Measurements from ENCODE around the gene RNF14. TPM values are rescaled to one million over a fixed set of nuclear protein-coding genes. Genes with fewer than 3 reads are reported as not detected.

Gene RNF14
- total RNA-seq, 2 donors from 2014 or later: 38.2 to 43.5 TPM

- Mint-ChIP-seq H3K4me3 (no peak overlapping the region), H3K9me3 (no peaks in the 10 kb centered on the region), H3K4me1 (ENCODE audit: low read depth in 2 of 2) (peaks cover 27 to 31% of the 10 kb centered on the region in 2 donors), H3K27ac (peak overlapping the region in 1 of 2 donors; percentile 64), H3K27me3 (no peaks in the 10 kb centered on the region), H3K36me3 (no peaks in the 10 kb centered on the region)
- DNase-seq (ENCODE audit: low spot score): no peak
- ATAC-seq: no peak
Observed at GRCh38 chr5:141954194-141954593, 14.7 kb upstream of the RNF14 start.

GRCh38 chr5:141957367-141957996 is 11.4 kb upstream of the RNF14 start:
- peak overlapping the region in 1 of 2 donors; percentile 75 for H3K27ac Mint-ChIP-seq

GRCh38 chr5:141958113-141958512 is 10.8 kb upstream of the RNF14 start, which contains the start of gene PCDH12:
PCDH12 (minus strand) TSS chr5:141958202; CDS start chr5:141957851, 351 bp downstream.
- peak within 1 kb of the TSS; percentile 64 for H3K4me3 Mint-ChIP-seq
- no peaks in the 10 kb centered on the region for H3K36me3 Mint-ChIP-seq
- peak within 1 kb of the TSS; percentile 57 to 75 for H3K27ac Mint-ChIP-seq
- DNase-seq (ENCODE audit: low spot score) (peak; percentile 67), ATAC-seq (peak; percentile 28 to 30)
- no peaks in the 10 kb centered on the region for H3K27me3 Mint-ChIP-seq
- peaks cover 40 to 41% of the 10 kb centered on the region in 2 donors for H3K4me1 Mint-ChIP-seq (ENCODE audit: low read depth in 2 of 2)
- no peaks in the 10 kb centered on the region for H3K9me3 Mint-ChIP-seq

More at GRCh38 chr5:141957367-141957996, 11.4 kb upstream of the RNF14 start:
- ATAC-seq (no peak), DNase-seq (ENCODE audit: low spot score) (no peak)
- H3K27me3 Mint-ChIP-seq: no peaks in the 10 kb centered on the region
- peaks cover 40 to 41% of the 10 kb centered on the region in 2 donors for H3K4me1 Mint-ChIP-seq (ENCODE audit: low read depth in 2 of 2)
- H3K9me3 Mint-ChIP-seq: no peaks in the 10 kb centered on the region
- peak overlapping the region; percentile 64 for H3K4me3 Mint-ChIP-seq
- H3K36me3 Mint-ChIP-seq: no peaks in the 10 kb centered on the region

- H3K4me1 Mint-ChIP-seq (ENCODE audit: low read depth in 2 of 2): peaks cover 40 to 41% of the 10 kb centered on the region in 2 donors
- H3K27me3 Mint-ChIP-seq: no peaks in the 10 kb centered on the region
- DNase-seq (ENCODE audit: low spot score) (no peak), ATAC-seq (peak; percentile 57 to 60)
- H3K4me3 Mint-ChIP-seq: peak overlapping the region; percentile 64
- peak overlapping the region; percentile 57 to 75 for H3K27ac Mint-ChIP-seq
- H3K9me3 Mint-ChIP-seq: no peaks in the 10 kb centered on the region
- no peaks in the 10 kb centered on the region for H3K36me3 Mint-ChIP-seq
Observed at GRCh38 chr5:141958546-141959172, 10.2 kb upstream of the RNF14 start.

- H3K36me3 Mint-ChIP-seq: no peaks in the 10 kb centered on the region
- H3K4me3 Mint-ChIP-seq: no peak overlapping the region
- H3K27me3 Mint-ChIP-seq: no peaks in the 10 kb centered on the region
- DNase-seq (ENCODE audit: low spot score) (no peak), ATAC-seq (no peak)
- H3K27ac Mint-ChIP-seq: peak overlapping the region; percentile 57 to 75
- H3K9me3 Mint-ChIP-seq: no peaks in the 10 kb centered on the region
- H3K4me1 Mint-ChIP-seq (ENCODE audit: low read depth in 2 of 2): peaks cover 40 to 41% of the 10 kb centered on the region in 2 donors
Observed at GRCh38 chr5:141960018-141960417, 8.9 kb upstream of the RNF14 start.

GRCh38 chr5:141960449-141961323 is 8.2 kb upstream of the RNF14 start:
- Mint-ChIP-seq H3K4me3 (peak overlapping the region; percentile 50), H3K36me3 (no peaks in the 10 kb centered on the region), H3K4me1 (ENCODE audit: low read depth in 2 of 2) (peaks cover 40 to 41% of the 10 kb centered on the region in 2 donors), H3K27ac (peak overlapping the region; percentile 57 to 75), H3K9me3 (no peaks in the 10 kb centered on the region), H3K27me3 (no peaks in the 10 kb centered on the region)
- DNase-seq (ENCODE audit: low spot score) (peak; percentile 88), ATAC-seq (peak; percentile 86 to 88)

GRCh38 chr5:141961466-141961865 is 7.4 kb upstream of the RNF14 start:
- peak overlapping the region; percentile 50 for H3K4me3 Mint-ChIP-seq
- no peaks in the 10 kb centered on the region for H3K9me3 Mint-ChIP-seq

GRCh38 chr5:141963701-141964100 is 5.2 kb upstream of the RNF14 start:
- Mint-ChIP-seq H3K27me3 (no peaks in the 10 kb centered on the region), H3K27ac (no peak overlapping the region), H3K4me1 (ENCODE audit: low read depth in 2 of 2) (peaks cover 32 to 34% of the 10 kb centered on the region in 2 donors), H3K36me3 (no peaks in the 10 kb centered on the region), H3K4me3 (no peak overlapping the region), H3K9me3 (no peaks in the 10 kb centered on the region)
- ATAC-seq: no peak
- no peak for DNase-seq (ENCODE audit: low spot score)

More at GRCh38 chr5:141961466-141961865, 7.4 kb upstream of the RNF14 start:
- peaks cover 40 to 41% of the 10 kb centered on the region in 2 donors for H3K4me1 Mint-ChIP-seq (ENCODE audit: low read depth in 2 of 2)
- H3K27me3 Mint-ChIP-seq: no peaks in the 10 kb centered on the region
- H3K36me3 Mint-ChIP-seq: no peaks in the 10 kb centered on the region
- no peak for ATAC-seq
- peak overlapping the region; percentile 57 to 75 for H3K27ac Mint-ChIP-seq
- no peak for DNase-seq (ENCODE audit: low spot score)

- Mint-ChIP-seq H3K27me3 (no peaks in the 10 kb centered on the region), H3K4me3 (no peak overlapping the region), H3K27ac (no peak overlapping the region), H3K9me3 (no peaks in the 10 kb centered on the region), H3K36me3 (no peaks in the 10 kb centered on the region), H3K4me1 (ENCODE audit: low read depth in 2 of 2) (peaks cover 32 to 33% of the 10 kb centered on the region in 2 donors)
- no peak for ATAC-seq
- no peak for DNase-seq (ENCODE audit: low spot score)
Observed at GRCh38 chr5:141965071-141965470, 3.8 kb upstream of the RNF14 start.

- Mint-ChIP-seq H3K4me3 (no peak overlapping the region), H3K27me3 (no peaks in the 10 kb centered on the region), H3K9me3 (no peaks in the 10 kb centered on the region), H3K4me1 (ENCODE audit: low read depth in 2 of 2) (peaks cover 27% of the 10 kb centered on the region in 2 donors), H3K36me3 (no peaks in the 10 kb centered on the region), H3K27ac (peak overlapping the region in 1 of 2 donors; percentile 42)
- DNase-seq (ENCODE audit: low spot score) (no peak), ATAC-seq (no peak)
Observed at GRCh38 chr5:141966275-141966962, 2.5 kb upstream of the RNF14 start.

GRCh38 chr5:141966963-141967333 is 2.0 kb upstream of the RNF14 start:
- Mint-ChIP-seq H3K27me3 (no peaks in the 10 kb centered on the region), H3K36me3 (no peaks in the 10 kb centered on the region), H3K4me3 (no peak overlapping the region), H3K9me3 (no peaks in the 10 kb centered on the region), H3K4me1 (ENCODE audit: low read depth in 2 of 2) (peaks cover 26 to 30% of the 10 kb centered on the region in 2 donors), H3K27ac (peak overlapping the region; percentile 42 to 97)
- ATAC-seq (no peak), DNase-seq (ENCODE audit: low spot score) (no peak)

- ATAC-seq (no peak), DNase-seq (ENCODE audit: low spot score) (no peak)
- H3K27ac Mint-ChIP-seq: peak overlapping the region; percentile 97
- H3K36me3 Mint-ChIP-seq: peaks cover 7% of the 10 kb centered on the region
- H3K4me1 Mint-ChIP-seq (ENCODE audit: low read depth in 2 of 2): peaks cover 34 to 45% of the 10 kb centered on the region in 2 donors
- H3K9me3 Mint-ChIP-seq: no peaks in the 10 kb centered on the region
- H3K4me3 Mint-ChIP-seq: peak overlapping the region; percentile 97
- no peaks in the 10 kb centered on the region for H3K27me3 Mint-ChIP-seq
Observed at GRCh38 chr5:141969783-141970771, 1.2 kb downstream of the RNF14 start.
